Measurements from ENCODE around the gene ZNF70.

- no peak for TF ChIP-seq POLR2A (IDR thresholded peaks at IDR 0.05)
- no peak for TF ChIP-seq CTCF (IDR thresholded peaks at IDR 0.05)
Observed at GRCh38 chr22:23769321-23769965, 18.5 kb upstream of the ZNF70 start.

All from adrenal gland (tissue), 5 donors.